ENCODE measurements around the gene SLC7A9.
"Not testable (repeated sequence)": the region's sequence is repeated elsewhere in the genome, so short reads cannot be mapped to it uniquely, and the experiment has no call there.

The SLC7A9 gene

GRCh38 chr19:32863301-32863700, 6.3 kb downstream of the SLC7A9 start:
- no peak overlapping the region for H3K4me3 Mint-ChIP-seq
- H3K4me1 Mint-ChIP-seq (ENCODE audit: low read depth): no peaks in the 10 kb centered on the region
- no peak overlapping the region for H3K27ac Mint-ChIP-seq
- H3K36me3 Mint-ChIP-seq: no peaks in the 10 kb centered on the region
- H3K9me3 Mint-ChIP-seq (ENCODE audit: low read depth): no peaks in the 10 kb centered on the region
- no peaks in the 10 kb centered on the region for H3K27me3 Mint-ChIP-seq

DNA sequence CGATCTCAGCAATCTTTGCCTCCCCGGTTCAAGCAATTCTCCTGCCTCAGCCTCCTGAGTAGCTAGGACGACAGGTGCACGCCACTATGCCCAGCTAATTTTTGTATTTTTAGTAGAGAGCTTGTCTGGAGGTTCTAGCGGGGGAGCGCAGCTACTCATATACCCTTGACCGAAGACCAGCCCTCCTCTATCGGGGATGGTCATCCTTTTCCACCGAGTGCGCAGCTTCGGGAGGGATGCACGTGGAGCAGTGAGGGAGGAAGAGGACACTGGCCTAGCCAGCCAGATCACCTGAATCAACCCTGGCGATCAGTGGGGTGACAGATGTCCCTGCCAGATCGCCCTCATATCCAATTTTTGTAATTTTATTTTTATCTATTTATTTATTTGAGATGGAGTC, 6.8 kb downstream of the SLC7A9 start:
- Mint-ChIP-seq H3K36me3 (no peaks in the 10 kb centered on the region), H3K4me1 (ENCODE audit: low read depth) (no peaks in the 10 kb centered on the region), H3K9me3 (ENCODE audit: low read depth) (no peaks in the 10 kb centered on the region), H3K4me3 (no peak overlapping the region), H3K27me3 (no peaks in the 10 kb centered on the region), H3K27ac (no peak overlapping the region)

GRCh38 chr19:32862173-32862572, 7.4 kb downstream of the SLC7A9 start:
- Mint-ChIP-seq H3K9me3 (ENCODE audit: low read depth) (no peaks in the 10 kb centered on the region), H3K27me3 (no peaks in the 10 kb centered on the region), H3K4me1 (ENCODE audit: low read depth) (no peaks in the 10 kb centered on the region), H3K27ac (no peak overlapping the region), H3K36me3 (no peaks in the 10 kb centered on the region), H3K4me3 (no peak overlapping the region)

DNA sequence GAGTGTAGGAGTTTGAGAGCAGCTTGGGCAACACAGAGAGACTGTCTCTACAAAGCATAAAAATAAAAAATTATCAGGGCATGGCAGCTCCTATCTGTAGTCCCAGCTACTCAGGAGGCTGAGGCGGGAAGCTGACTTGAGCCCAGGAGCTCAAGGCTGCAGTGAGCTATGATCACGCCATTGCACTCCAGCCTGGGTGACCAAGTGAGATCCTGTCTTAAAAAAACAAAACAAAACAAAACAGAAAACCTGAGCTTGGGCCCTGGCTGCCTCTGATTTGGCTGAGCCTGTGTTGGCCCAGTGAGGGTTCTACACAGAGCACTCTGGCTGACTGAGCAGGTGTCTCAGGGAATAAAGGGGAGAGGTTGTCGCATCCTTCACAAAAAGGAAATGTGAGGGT, 8.0 kb downstream of the SLC7A9 start:
- no peaks in the 10 kb centered on the region for H3K27me3 Mint-ChIP-seq
- H3K4me1 Mint-ChIP-seq (ENCODE audit: low read depth): no peaks in the 10 kb centered on the region
- no peaks in the 10 kb centered on the region for H3K36me3 Mint-ChIP-seq
- no peak overlapping the region for H3K4me3 Mint-ChIP-seq
- H3K9me3 Mint-ChIP-seq (ENCODE audit: low read depth): no peaks in the 10 kb centered on the region
- no peak overlapping the region for H3K27ac Mint-ChIP-seq

GRCh38 chr19:32859591-32859990, 10.0 kb downstream of the SLC7A9 start:
- H3K36me3 Mint-ChIP-seq: no peaks in the 10 kb centered on the region
- no peaks in the 10 kb centered on the region for H3K4me1 Mint-ChIP-seq (ENCODE audit: low read depth)
- H3K27ac Mint-ChIP-seq: no peak overlapping the region
- H3K9me3 Mint-ChIP-seq (ENCODE audit: low read depth): no peaks in the 10 kb centered on the region
- H3K27me3 Mint-ChIP-seq: no peaks in the 10 kb centered on the region
- no peak overlapping the region for H3K4me3 Mint-ChIP-seq

- H3K4me3 Mint-ChIP-seq: no peak overlapping the region
- H3K27me3 Mint-ChIP-seq: no peaks in the 10 kb centered on the region
- H3K36me3 Mint-ChIP-seq: no peaks in the 10 kb centered on the region
- no peaks in the 10 kb centered on the region for H3K4me1 Mint-ChIP-seq (ENCODE audit: low read depth)
- H3K9me3 Mint-ChIP-seq (ENCODE audit: low read depth): no peaks in the 10 kb centered on the region
- H3K27ac Mint-ChIP-seq: no peak overlapping the region
Observed at GRCh38 chr19:32858559-32858958, 11.0 kb downstream of the SLC7A9 start.

GRCh38 chr19:32858155-32858554, 11.4 kb downstream of the SLC7A9 start:
- Mint-ChIP-seq H3K36me3 (no peaks in the 10 kb centered on the region), H3K9me3 (ENCODE audit: low read depth) (no peaks in the 10 kb centered on the region), H3K27me3 (no peaks in the 10 kb centered on the region), H3K27ac (no peak overlapping the region), H3K4me3 (no peak overlapping the region), H3K4me1 (ENCODE audit: low read depth) (no peaks in the 10 kb centered on the region)

DNA sequence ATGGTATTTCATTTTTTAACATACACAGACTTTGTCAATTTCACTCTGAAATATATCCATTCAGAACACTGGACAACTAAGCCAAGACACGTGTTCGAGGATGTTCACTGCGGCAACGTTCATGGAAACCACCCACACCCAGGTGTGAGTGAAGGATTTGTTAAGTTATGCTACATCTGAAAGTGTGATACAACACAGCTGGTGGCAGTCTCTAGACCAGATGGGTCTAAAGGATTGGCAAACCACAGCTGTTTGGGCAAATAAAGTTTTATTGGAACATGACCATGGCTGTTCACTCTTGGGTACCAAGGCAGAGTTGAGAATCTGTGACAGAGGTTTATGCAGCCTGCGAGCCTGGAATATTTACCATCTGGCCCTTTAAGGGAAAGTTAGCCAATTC, 12.0 kb downstream of the SLC7A9 start:
- Mint-ChIP-seq H3K27me3 (no peaks in the 10 kb centered on the region), H3K4me3 (no peak overlapping the region), H3K4me1 (ENCODE audit: low read depth) (no peaks in the 10 kb centered on the region), H3K36me3 (no peaks in the 10 kb centered on the region), H3K27ac (no peak overlapping the region), H3K9me3 (ENCODE audit: low read depth) (no peaks in the 10 kb centered on the region)

DNA sequence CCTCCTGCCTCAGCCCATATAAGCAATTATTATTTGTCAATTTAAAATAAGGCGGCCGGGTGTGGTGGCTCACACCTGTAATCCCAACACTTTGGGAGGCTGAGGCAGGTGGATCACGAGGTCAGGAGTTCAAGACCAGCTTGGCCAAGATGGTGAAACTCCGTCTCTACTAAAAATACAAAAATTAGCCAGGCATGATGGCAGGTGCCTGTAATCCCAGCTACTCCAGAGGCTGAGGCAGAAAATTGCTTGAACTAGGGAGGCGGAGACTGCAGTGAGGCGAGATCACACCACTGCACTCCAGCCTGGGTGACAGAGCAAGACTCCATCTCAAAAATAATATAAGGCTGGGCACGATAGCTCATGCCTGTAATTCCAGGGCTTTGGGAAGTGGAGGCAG, 12.7 kb downstream of the SLC7A9 start:
- H3K36me3 Mint-ChIP-seq; H3K27me3 Mint-ChIP-seq; H3K9me3 Mint-ChIP-seq (ENCODE audit: low read depth); H3K4me1 Mint-ChIP-seq (ENCODE audit: low read depth); H3K27ac Mint-ChIP-seq; H3K4me3 Mint-ChIP-seq: not testable (repeated sequence)

- Mint-ChIP-seq H3K27me3 (no peaks in the 10 kb centered on the region), H3K4me3 (no peak overlapping the region), H3K36me3 (no peaks in the 10 kb centered on the region), H3K27ac (no peak overlapping the region), H3K4me1 (ENCODE audit: low read depth) (no peaks in the 10 kb centered on the region), H3K9me3 (ENCODE audit: low read depth) (no peaks in the 10 kb centered on the region)
Observed at GRCh38 chr19:32852216-32852615, 17.4 kb downstream of the SLC7A9 start.

DNA sequence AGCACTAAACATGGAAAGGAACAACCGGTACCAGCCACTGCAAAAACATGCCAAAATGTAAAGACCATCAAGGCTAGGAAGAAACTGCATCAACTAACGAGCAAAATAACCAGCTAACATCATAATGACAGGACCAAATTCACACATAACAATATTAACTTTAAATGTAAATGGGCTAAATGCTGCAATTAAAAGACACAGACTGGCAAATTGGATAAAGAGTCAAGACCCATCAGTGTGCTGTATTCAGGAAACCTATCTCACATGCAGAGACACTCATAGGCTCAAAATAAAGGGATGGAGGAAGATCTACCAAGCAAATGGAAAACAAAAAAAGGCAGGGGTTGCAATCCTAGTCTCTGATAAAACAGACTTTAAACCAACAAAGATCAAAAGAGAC, 21.5 kb downstream of the SLC7A9 start:
- not testable (repeated sequence) for H3K36me3 Mint-ChIP-seq; H3K4me3 Mint-ChIP-seq; H3K27me3 Mint-ChIP-seq; H3K9me3 Mint-ChIP-seq (ENCODE audit: low read depth); H3K4me1 Mint-ChIP-seq (ENCODE audit: low read depth); H3K27ac Mint-ChIP-seq

GRCh38 chr19:32843716-32844245, 25.8 kb downstream of the SLC7A9 start:
- peaks cover 7% of the 10 kb centered on the region for H3K9me3 Mint-ChIP-seq (ENCODE audit: low read depth)
- H3K4me1 Mint-ChIP-seq (ENCODE audit: low read depth): peaks cover 5% of the 10 kb centered on the region
- H3K27ac Mint-ChIP-seq: no peak overlapping the region
- no peaks in the 10 kb centered on the region for H3K27me3 Mint-ChIP-seq
- no peak overlapping the region for H3K4me3 Mint-ChIP-seq
- H3K36me3 Mint-ChIP-seq: peaks cover 8% of the 10 kb centered on the region

DNA sequence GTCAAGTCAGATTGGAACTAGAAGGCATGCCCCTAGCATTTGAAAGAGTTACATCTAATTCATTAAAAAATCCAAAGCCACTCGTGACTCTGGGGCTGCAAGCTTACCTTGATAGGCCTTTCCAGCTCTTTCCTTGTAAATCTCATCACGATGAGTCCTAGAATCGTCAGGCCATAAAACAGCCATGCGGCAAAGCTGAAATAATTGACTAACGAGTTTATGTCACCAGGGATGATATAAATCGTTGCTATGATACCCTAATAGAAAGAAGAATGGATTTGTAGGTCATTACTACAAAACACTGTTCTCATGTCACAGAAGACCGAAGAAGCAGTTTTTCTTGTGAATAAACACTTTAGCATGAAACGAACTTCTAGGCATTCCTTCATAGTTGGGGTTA, 27.5 kb downstream of the SLC7A9 start:
- Mint-ChIP-seq H3K27me3 (no peaks in the 10 kb centered on the region), H3K4me3 (no peak overlapping the region), H3K9me3 (ENCODE audit: low read depth) (peaks cover 7% of the 10 kb centered on the region), H3K27ac (no peak overlapping the region), H3K36me3 (peaks cover 8% of the 10 kb centered on the region), H3K4me1 (ENCODE audit: low read depth) (peaks cover 8% of the 10 kb centered on the region)

GRCh38 chr19:32837531-32837930, 32.0 kb downstream of the SLC7A9 start:
- Mint-ChIP-seq H3K36me3 (peaks cover 8% of the 10 kb centered on the region), H3K27me3 (no peaks in the 10 kb centered on the region), H3K9me3 (ENCODE audit: low read depth) (peaks cover 7% of the 10 kb centered on the region), H3K4me3 (no peak overlapping the region), H3K27ac (no peak overlapping the region), H3K4me1 (ENCODE audit: low read depth) (peaks cover 4% of the 10 kb centered on the region)

DNA sequence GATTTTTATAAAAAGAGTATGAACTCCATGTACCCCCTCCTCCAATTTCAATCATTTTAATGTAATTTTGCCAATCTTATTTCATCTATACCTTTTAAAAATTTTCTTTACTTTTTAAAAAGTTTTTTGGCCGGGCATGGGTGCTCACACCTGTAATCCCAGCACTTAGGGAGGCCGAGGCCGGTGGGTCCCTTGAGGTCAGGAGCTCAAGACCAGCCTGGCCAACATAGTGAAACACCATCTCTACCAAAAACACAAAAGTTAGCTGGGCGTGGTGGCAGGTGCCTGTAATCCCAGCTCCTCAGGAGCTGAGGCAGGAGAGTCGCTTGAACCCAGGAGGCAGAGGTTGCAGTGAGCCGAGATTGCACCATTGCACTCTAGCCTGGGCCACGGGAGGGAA, 36.2 kb downstream of the SLC7A9 start:
- not testable (repeated sequence) for H3K27me3 Mint-ChIP-seq; H3K9me3 Mint-ChIP-seq (ENCODE audit: low read depth); H3K36me3 Mint-ChIP-seq; H3K4me3 Mint-ChIP-seq; H3K27ac Mint-ChIP-seq
- peaks cover 12% of the 10 kb centered on the region for H3K4me1 Mint-ChIP-seq (ENCODE audit: low read depth)

DNA sequence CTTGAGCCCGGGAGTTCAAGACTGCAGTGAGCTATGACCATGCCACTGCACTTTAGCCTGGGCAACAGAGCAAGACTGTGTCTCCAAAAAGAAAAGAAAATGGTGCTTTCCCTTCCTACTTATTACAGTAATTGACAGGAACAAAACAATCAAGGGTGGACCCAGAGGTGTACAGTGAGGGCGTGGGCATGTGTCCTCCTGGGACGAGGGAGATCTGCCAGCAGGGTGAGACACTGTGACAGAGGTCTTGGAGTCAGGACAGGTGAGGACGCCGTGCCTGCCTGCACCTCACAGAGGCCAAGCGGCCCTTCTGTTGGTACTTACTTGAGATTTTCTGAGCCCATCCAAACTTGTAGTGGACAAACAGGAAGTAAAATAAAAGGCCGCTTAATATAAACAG, 36.7 kb downstream of the SLC7A9 start:
- not testable (repeated sequence) for H3K4me3 Mint-ChIP-seq; H3K27me3 Mint-ChIP-seq; H3K27ac Mint-ChIP-seq; H3K9me3 Mint-ChIP-seq (ENCODE audit: low read depth); H3K36me3 Mint-ChIP-seq
- peaks cover 13% of the 10 kb centered on the region for H3K4me1 Mint-ChIP-seq (ENCODE audit: low read depth)

GRCh38 chr19:32832094-32832493, 37.5 kb downstream of the SLC7A9 start:
- not testable (repeated sequence) for H3K4me3 Mint-ChIP-seq; H3K36me3 Mint-ChIP-seq; H3K4me1 Mint-ChIP-seq (ENCODE audit: low read depth); H3K27me3 Mint-ChIP-seq; H3K27ac Mint-ChIP-seq; H3K9me3 Mint-ChIP-seq (ENCODE audit: low read depth)
